ENCODE data around the gene CAMK1D. TPM values are rescaled to one million over a fixed set of nuclear protein-coding genes. Genes with fewer than 3 reads are reported as not detected.
A peak's percentile ranks its signal among the peaks of the same experiment; 100 is the strongest.

The CAMK1D gene
- total and polyA plus RNA-seq, 2 experiments from 2014 or later: 3.5 to 6.0 TPM

- Histone ChIP-seq H3K9me3 (ENCODE audit: low read depth) (no peaks in the 10 kb centered on the region), H2AFZ (no peak overlapping the region), H3K27ac (peak overlapping the region; percentile 40), H3K4me1 (ENCODE audit: insufficient read depth) (peaks cover 5% of the 10 kb centered on the region), H3K27me3 (no peaks in the 10 kb centered on the region), H3K36me3 (replicated peaks; ENCODE audit: insufficient read depth, low read depth) (no peaks in the 10 kb centered on the region), H3K4me3 (no peak overlapping the region), H3K79me2 (no peaks in the 10 kb centered on the region), H3K4me2 (no peak overlapping the region), H3K9me2 (replicated peaks; ENCODE audit: insufficient read depth) (no peaks in the 10 kb centered on the region), H4K20me1 (ENCODE audit: insufficient read depth, poor library complexity, severe bottlenecking) (no peaks in the 10 kb centered on the region)
- DNase-seq (ENCODE audit: low spot score): no peak
- WGBS (ENCODE audit: low lambda C conversion rate, missing lambda C conversion rate): 70% methylated on average over 12 of the region's 12 CpGs
- TF ChIP-seq EZH2 (IDR thresholded peaks at IDR 0.05; ENCODE audit: borderline replicate concordance) (no peak), CTCF (IDR thresholded peaks at IDR 0.05; ENCODE audit: poor library complexity) (no peak), EZH2phosphoT487 (IDR thresholded peaks at IDR 0.05; ENCODE audit: low read depth, severe bottlenecking, unreplicated experiment) (no peak)
Observed at GRCh38 chr10:12825260-12825849, 476.0 kb downstream of the CAMK1D start.

GRCh38 chr10:12826800-12827372 is 477.5 kb downstream of the CAMK1D start:
- Histone ChIP-seq H2AFZ (no peak overlapping the region), H3K4me3 (no peak overlapping the region), H3K4me2 (no peak overlapping the region), H3K4me1 (ENCODE audit: insufficient read depth) (peaks cover 5% of the 10 kb centered on the region), H3K79me2 (no peaks in the 10 kb centered on the region), H3K9me3 (ENCODE audit: low read depth) (no peaks in the 10 kb centered on the region), H3K9me2 (replicated peaks; ENCODE audit: insufficient read depth) (no peaks in the 10 kb centered on the region), H3K36me3 (replicated peaks; ENCODE audit: insufficient read depth, low read depth) (no peaks in the 10 kb centered on the region), H3K27ac (no peak overlapping the region), H4K20me1 (ENCODE audit: insufficient read depth, poor library complexity, severe bottlenecking) (no peaks in the 10 kb centered on the region), H3K27me3 (no peaks in the 10 kb centered on the region)
- no peak for DNase-seq (ENCODE audit: low spot score)
- TF ChIP-seq EZH2phosphoT487 (IDR thresholded peaks at IDR 0.05; ENCODE audit: low read depth, severe bottlenecking, unreplicated experiment): no peak
- TF ChIP-seq CTCF (IDR thresholded peaks at IDR 0.05; ENCODE audit: poor library complexity): no peak
- TF ChIP-seq EZH2 (IDR thresholded peaks at IDR 0.05; ENCODE audit: borderline replicate concordance): no peak
- WGBS (ENCODE audit: low lambda C conversion rate, missing lambda C conversion rate): 81% methylated on average over 6 of the region's 6 CpGs

DNA sequence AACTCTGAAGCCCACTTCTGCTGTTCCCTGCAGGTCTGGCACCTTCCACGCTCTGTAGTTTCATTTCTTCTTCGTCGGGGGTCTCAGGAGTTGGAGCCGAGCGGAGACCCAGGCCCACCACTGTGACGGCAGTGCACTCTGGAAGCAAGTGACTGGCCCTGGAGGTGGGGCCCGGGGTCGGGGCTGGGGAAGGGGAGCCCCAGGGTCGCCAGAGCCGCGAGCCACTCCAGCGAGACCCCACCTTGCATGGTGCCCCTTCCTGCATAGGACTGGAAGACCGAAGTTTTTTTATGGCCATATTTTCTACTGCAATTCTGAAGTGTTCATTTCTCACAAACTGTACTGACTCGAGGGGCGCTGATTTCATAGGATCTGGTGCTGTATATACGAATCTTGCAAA is 479.4 kb downstream of the CAMK1D start:
- no peak overlapping the region for H3K4me3 ChIP-seq
- H3K27ac ChIP-seq: no peak overlapping the region
- H3K27me3 ChIP-seq: no peaks in the 10 kb centered on the region
- H3K9me3 ChIP-seq (ENCODE audit: low read depth): no peaks in the 10 kb centered on the region
- H3K4me1 ChIP-seq (ENCODE audit: insufficient read depth): no peaks in the 10 kb centered on the region
- WGBS (ENCODE audit: low lambda C conversion rate, missing lambda C conversion rate): 99% methylated on average over 13 of the region's 16 CpGs
- H3K4me2 ChIP-seq: no peak overlapping the region
- H3K36me3 ChIP-seq (replicated peaks; ENCODE audit: insufficient read depth, low read depth): no peaks in the 10 kb centered on the region
- H2AFZ ChIP-seq: no peak overlapping the region
- TF ChIP-seq CTCF (IDR thresholded peaks at IDR 0.05; ENCODE audit: poor library complexity) (no peak), EZH2 (IDR thresholded peaks at IDR 0.05; ENCODE audit: borderline replicate concordance) (no peak), EZH2phosphoT487 (IDR thresholded peaks at IDR 0.05; ENCODE audit: low read depth, severe bottlenecking, unreplicated experiment) (no peak)
- DNase-seq (ENCODE audit: low spot score): no peak
- H4K20me1 ChIP-seq (ENCODE audit: insufficient read depth, poor library complexity, severe bottlenecking): no peaks in the 10 kb centered on the region
- H3K9me2 ChIP-seq (replicated peaks; ENCODE audit: insufficient read depth): no peaks in the 10 kb centered on the region
- H3K79me2 ChIP-seq: no peaks in the 10 kb centered on the region

All from hepatocyte (in vitro differentiated cells).